Pancreas (tissue), 10 donors: ENCODE results near the gene PMPCA. TPM values are rescaled to one million over a fixed set of nuclear protein-coding genes. Genes with fewer than 3 reads are reported as not detected.

Experiments
- ATAC-seq, 4 donors: fragments of 200-7000 bp; cut with Tn5 transposase; one replicate each; pipeline versions ENCODE4 v1.8.0 to v1.9.1; 2020; ENCODE audit warnings: mild to moderate bottlenecking in 4 of 4, moderate library complexity in 4 of 4
- DNase-seq, 6 donors: peaks; one replicate each; pipeline ENCODE4 v3.0.0-alpha.2; 2020
- FAIRE-seq: peaks from 2 replicates; lab custom pipeline; 2012; peaks lifted over from hg19 to GRCh38; lab: Jason Lieb, UNC
- H3K27ac ChIP-seq, 4 donors: fragments of 200-600 bp; sonication (generic); 1 replicate in 3 of 4; 2 replicates in 1 of 4; pipeline versions ENCODE4 v1.5.0 to v1.8.0; 2020
- H3K27me3 ChIP-seq, 4 donors: fragments of 200-600 bp; one replicate each; pipeline ENCODE4 v1.8.0; 2021
- H3K36me3 ChIP-seq, 3 donors: fragments of 200-600 bp; sonication (generic) in 1 of 3; one replicate each; pipeline versions ENCODE4 v1.5.0 to v1.8.0; 2020 to 2021
- H3K4me1 ChIP-seq, 3 donors: fragments of 200-600 bp; one replicate each; pipeline ENCODE4 v1.8.0; 2021
- H3K4me3 ChIP-seq, 4 donors: fragments of 200-600 bp; sonication (generic) in 2 of 4; one replicate each; pipeline versions ENCODE4 v1.5.0 to v1.8.0; 2020 to 2021
- H3K9me3 ChIP-seq, 4 donors: fragments of 200-600 bp; one replicate each; pipeline ENCODE4 v1.8.0; 2021
- CTCF ChIP-seq, 4 donors: fragments of 200-600 bp; sonication (generic) in 3 of 4; IDR thresholded peaks; one replicate each; pipeline versions ENCODE4 v1.5.0 to v1.8.0; 2021; ENCODE audit warnings: antibody characterized with exemption in 4 of 4
- WGBS, 2 donors: extraction: QIAGEN DNeasy Blood & Tissue Kit; methylation state at CpG; one replicate each; pipeline ENCODE4 v1.1.7; 2013; 5-methylcytosine and 5-hydroxymethylcytosine counted together
- intact Hi-C, 3 donors: fragments of 100-400 bp; cut with DNase I; formaldehyde crosslinking; loops; one replicate each; pipeline versions ENCODE4 v1.11.1 to v1.14.2; 2022
- polyA plus RNA-seq, 2 donors: library from polyadenylated mRNA; stranded (reverse); fragments of 200-250 nt; gene quantifications; one replicate each; pipeline ENCODE4 v1.2.3, GENCODE V29; 2013
- total RNA-seq, 6 donors: library from RNA; stranded (reverse); fragmentation: NEBNext Ultra II Directional in 4 of 6; extraction: Animal tissue kit (Norgen Biotek cat#: 25700) in 4 of 6; gene quantifications; one replicate each; pipeline versions ENCODE4 v1.2.1 to v1.2.4, GENCODE V29; 2021 to 2023
- donor health status: healthy with polysubstance abuse.
- donor health status: DM: no; HTN: no; CAD: no; lungs with moderate emphysema.
- donor health status: DM: no; HTN: no; CAD: no.
- donor health status: control.
- donor health status: control.
- donor health status: Bipolar disorder and iron deficiency.
- donor health status: DM: yes; HTN: yes; CAD: no.
- donor health status: DM: no; HTN: no; CAD: no.
- donor health status: DM: no; HTN: no; CAD: no.
- donor health status: DM: yes; HTN: yes; CAD: no.

Gene PMPCA
- 10 to 100 TPM; 16.3 to 23.7 (median 17.4) TPM for total RNA-seq
- polyA plus RNA-seq = 10 to 100 TPM; 43.0 to 51.4 TPM

DNA sequence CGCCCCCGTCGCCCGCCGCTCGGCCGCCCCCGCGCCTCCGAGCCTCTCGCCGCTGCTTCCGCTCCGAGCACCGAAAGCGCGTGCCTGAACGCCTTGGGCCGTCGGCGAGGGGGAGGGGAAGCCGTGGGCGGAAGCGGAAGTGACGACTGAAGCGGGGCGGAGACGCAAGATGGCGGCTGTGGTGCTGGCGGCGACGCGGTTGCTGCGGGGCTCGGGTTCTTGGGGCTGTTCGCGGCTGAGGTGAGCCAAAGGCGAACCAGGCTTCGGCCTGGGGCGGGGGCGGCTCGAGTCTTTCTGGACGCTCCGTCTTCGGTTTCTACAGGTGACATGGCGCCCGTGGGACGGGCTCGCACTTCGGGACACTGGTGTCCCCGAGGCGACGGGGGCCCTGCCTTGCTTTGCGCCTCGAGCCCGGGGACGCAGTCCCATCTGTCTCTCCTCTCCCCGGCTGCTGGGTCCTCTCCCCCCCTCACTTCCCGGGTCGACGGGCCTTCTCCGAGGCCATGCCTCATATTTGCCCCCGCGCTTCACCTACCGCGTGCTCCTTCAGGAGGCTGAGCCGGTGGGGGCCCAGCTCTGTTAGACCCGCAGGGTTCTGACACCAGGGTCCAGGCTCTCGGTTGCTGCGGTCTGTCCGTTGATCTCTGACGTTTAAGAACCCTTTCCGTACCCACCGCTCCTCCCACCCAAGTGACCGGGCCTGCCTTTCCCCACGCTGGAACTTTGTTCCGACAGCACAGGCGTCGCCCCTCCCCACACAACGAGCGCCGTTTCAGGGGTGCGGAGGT, at the start of gene PMPCA, which contains the start of gene ENTR1:
Gene PMPCA, plus strand, starts transcription at position 159 of the 788 bp plus-strand sequence. Its CDS starts 11 bp downstream, at position 170.
Gene ENTR1, minus strand, starts transcription at position 115 of the 788 bp plus-strand sequence. CDS start 217 bp downstream, outside the sequence.
- H3K36me3 ChIP-seq = peaks cover 0 to 31% (median 11%) of the 10 kb centered on the region in 3 donors
- ATAC-seq = peak; percentile 91 to 97 (median 96)
- peaks cover 0 to 15% (median 13%) of the 10 kb centered on the region in 3 donors for H3K4me1 ChIP-seq
- no peaks in the 10 kb centered on the region for H3K9me3 ChIP-seq
- DNase-seq = peak; percentile 88 to 97 (median 92)
- WGBS, 2 donors = 0 to 1% methylated on average over 74 to 83 of the region's 83 CpGs
- peak within 1 kb of the TSS; percentile 72 to 97 (median 89) for H3K4me3 ChIP-seq
- FAIRE-seq = no peak
- no peak for TF ChIP-seq CTCF (IDR thresholded peaks at IDR 0.05)
- H3K27ac ChIP-seq = peak within 1 kb of the TSS; percentile 67 to 74 (median 68)
- intact Hi-C loops = no loop called here
- no peaks in the 10 kb centered on the region for H3K27me3 ChIP-seq

GRCh38 chr9:136361047-136361753, 49.3 kb upstream of the PMPCA start:
- intact Hi-C loops = no loop called here
- Histone ChIP-seq H3K27ac (no peak overlapping the region), H3K36me3 (no peaks in the 10 kb centered on the region), H3K4me1 (peaks cover 0 to 6% (median 5%) of the 10 kb centered on the region in 3 donors), H3K9me3 (no peaks in the 10 kb centered on the region), H3K27me3 (no peaks in the 10 kb centered on the region), H3K4me3 (no peak overlapping the region)
- FAIRE-seq (no peak), DNase-seq (no peak), ATAC-seq (no peak)
- 85 to 89% methylated on average over 34 to 43 of the region's 43 CpGs for WGBS, 2 donors
- no peak for TF ChIP-seq CTCF (IDR thresholded peaks at IDR 0.05)

DNA sequence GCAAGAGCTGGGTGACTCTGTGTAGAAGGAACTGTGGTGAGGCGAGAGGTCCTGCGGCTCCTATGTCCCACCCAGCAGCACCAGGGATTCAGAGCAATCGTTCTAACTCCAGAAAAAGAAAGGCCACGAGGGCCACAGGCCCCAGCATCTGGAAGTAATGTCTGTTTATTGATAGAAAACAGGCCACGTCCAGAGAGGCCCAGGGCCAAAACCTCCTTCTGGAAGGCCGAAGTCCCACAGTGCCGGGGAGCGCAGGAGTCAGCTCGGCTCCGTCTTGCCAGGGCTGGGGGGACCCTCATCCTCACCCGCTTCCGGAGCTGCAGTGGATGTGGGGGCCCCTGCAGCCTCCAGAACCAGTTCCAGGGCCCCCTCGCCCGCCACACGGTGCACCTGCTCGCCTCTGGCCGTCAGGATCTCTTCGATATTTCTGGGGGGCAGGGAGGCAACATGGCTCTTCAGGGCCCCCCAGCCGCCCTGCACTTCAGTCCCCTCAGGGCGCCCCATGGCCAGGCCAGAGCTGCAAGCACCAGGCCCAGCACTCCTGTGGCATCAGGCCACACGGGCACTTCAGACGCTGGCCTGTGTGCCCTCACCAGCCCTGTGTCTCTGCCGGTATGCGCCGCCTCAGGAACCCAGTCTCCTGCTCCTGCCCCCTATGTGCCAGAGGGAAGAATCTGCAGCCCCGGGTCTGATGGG, 48.6 kb upstream of the PMPCA start:
- no peak overlapping the region for H3K4me3 ChIP-seq

GRCh38 chr9:136362450-136362784, 48.0 kb upstream of the PMPCA start:
- H3K27ac ChIP-seq = peak overlapping the region in 3 of 4 donors; percentile 28 to 74 (median 44)
- intact Hi-C loops = no loop called here
- no peak for TF ChIP-seq CTCF (IDR thresholded peaks at IDR 0.05)
- H3K9me3 ChIP-seq = no peaks in the 10 kb centered on the region
- no peaks in the 10 kb centered on the region for H3K36me3 ChIP-seq
- WGBS, 2 donors = 73 to 74% methylated on average over 6 of the region's 6 CpGs
- H3K27me3 ChIP-seq = no peaks in the 10 kb centered on the region
- H3K4me1 ChIP-seq = peaks cover 0 to 6% (median 5%) of the 10 kb centered on the region in 3 donors
- no peak overlapping the region for H3K4me3 ChIP-seq
- no peak for FAIRE-seq
- DNase-seq = peak in 1 of 6 donors; percentile 53
- ATAC-seq = no peak

More for the DNA sequence above, 48.6 kb upstream of the PMPCA start:
- FAIRE-seq (no peak), ATAC-seq (no peak), DNase-seq (no peak)
- Histone ChIP-seq H3K4me1 (peaks cover 0 to 6% (median 5%) of the 10 kb centered on the region in 3 donors), H3K27me3 (no peaks in the 10 kb centered on the region), H3K27ac (no peak overlapping the region), H3K9me3 (no peaks in the 10 kb centered on the region), H3K36me3 (no peaks in the 10 kb centered on the region)
- intact Hi-C loops = no loop called here
- WGBS, 2 donors = 81 to 83% methylated on average over 26 of the region's 26 CpGs
- TF ChIP-seq CTCF (IDR thresholded peaks at IDR 0.05) = no peak
